ENCODE data around the gene AFF3.
"Not testable (repeated sequence)": the region's sequence is repeated elsewhere in the genome, so short reads cannot be mapped to it uniquely, and the experiment has no call there.

The AFF3 gene

DNA sequence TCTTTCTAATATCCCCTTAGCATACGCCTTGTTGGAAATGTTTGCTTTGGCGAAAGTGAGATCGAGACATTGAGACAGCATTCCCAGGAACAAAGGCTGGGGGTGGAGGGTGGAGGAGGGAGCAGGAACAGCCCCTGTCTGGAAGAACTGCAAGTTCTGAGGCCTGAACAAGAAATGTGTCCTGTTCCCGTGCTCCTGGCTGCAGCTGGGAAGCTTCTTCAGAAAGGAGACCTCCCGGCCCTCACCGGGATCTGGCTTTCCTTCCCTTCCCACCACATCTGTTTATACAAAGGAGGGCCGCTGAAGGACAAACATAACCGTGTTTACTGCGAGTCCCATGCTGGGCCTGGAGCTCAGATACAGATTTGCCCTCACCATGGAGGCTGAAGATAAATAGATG lies 35.9 kb downstream of the AFF3 start:
- DNase-seq (ENCODE audit: low spot score) = no peak

DNA sequence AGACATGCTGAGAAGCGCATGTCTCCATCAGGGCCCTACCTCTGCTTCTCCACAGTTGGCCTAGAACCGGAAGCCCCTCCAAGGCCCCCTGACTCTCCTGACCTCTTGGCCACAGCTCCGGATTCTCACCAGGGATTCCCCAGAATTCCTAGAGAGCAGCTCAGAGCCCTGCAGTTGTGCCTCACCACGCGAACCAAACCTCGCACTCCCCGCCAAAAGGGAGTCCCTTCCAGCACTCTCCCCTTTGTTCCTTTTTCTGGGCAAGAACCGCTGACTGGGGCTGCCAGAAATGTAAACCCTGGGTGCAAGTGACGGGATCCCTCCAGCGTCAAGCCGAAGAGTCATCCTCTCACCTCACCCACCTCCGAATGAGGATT lies 36.7 kb downstream of the AFF3 start:
- no peak for DNase-seq (ENCODE audit: low spot score)

- DNase-seq (ENCODE audit: low spot score) = no peak
Measured at GRCh38 chr2:100104718-100105677, 37.4 kb downstream of the AFF3 start.

DNA sequence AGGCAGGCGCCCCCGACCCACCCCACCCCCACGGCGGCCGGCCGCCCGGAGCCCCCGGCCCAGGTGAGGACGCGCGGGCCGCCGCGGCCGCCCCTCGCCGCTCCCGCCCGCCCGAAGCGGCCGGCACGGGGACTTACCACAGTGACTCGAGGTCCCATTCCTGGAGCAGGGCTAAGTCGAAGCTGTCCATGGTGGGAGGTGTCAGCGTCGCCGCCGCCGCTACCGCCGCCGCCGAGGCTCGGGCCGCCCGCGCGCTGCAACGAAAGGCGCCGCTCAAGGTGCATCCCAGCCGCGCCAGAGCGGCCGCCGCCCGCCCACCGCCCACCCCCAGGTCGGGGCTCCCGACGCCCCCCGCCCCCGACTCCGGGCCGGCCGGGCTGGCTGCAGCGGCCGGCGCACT lies 38.1 kb downstream of the AFF3 start:
- DNase-seq (ENCODE audit: low spot score) = not testable (repeated sequence)

DNA sequence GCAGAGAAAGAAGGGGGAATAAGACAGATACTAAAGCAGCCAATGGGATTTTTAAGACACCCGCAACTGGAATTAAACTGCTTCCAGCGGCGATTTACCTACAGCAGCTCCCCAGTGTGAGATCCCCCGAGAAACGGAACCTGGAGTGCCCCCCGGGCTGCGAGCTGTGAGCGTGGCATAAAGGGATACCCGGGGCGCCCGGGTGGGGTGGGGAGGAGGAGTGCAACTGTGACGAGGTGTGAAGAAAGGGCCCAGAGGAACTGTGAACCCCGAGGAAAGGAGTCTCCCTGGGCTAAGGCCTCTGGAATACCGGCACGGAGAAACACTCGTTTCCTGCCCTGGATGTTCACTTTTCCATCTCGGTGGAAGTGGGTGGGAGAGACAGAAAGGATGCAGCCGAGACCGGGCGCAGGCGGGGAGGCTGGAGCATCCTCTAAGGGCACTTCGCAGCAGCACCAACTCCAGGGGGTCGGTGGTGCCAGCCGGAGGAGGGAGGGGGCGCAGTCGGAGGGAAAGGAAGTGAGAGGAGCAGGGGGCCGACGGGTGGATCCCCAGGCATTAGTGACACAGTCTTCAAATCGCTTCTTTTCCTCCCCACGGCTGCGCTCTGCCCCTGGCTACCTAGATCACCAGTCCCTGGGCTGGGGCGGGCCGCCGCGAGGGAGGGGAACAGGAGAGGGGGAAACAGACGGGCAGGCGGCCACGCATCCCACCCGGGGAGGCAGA lies 38.7 kb downstream of the AFF3 start:
- not testable (repeated sequence) for DNase-seq (ENCODE audit: low spot score)

DNA sequence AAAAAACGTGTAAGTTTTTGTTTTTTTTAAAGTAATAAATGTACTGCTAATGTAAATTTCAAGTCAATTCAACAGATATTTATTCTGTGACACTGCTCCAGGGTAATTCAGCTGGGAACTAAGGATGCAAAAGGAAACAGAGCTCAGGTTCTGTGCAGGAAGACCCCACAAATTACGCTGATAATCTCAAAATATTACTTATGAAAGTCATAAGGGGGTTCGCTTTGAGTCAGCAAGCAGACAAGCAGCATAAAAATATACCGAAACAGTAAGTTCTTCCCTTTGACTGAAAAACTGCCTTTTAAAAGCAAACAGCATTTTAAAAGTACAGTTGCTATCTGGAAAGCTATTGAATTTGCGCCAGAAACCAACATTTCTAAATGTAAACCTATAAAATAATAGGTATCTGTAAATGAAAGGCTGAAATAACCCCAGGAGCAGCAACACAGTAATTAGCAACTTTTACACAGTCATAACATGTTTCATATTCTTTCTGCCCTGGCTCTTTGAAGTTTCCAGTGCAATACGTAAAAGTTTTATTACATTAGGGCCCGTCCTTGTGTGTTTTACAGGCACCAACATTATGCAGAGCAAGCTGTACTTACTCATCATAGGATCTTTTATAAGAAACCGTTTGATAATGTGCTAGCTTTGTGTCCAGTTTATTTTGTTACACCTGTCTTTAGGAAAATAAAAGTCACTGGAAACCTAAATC lies 39.8 kb downstream of the AFF3 start:
- not testable (repeated sequence) for DNase-seq (ENCODE audit: low spot score)

- not testable (repeated sequence) for DNase-seq (ENCODE audit: low spot score)
Measured at GRCh38 chr2:100098855-100099254, 43.5 kb downstream of the AFF3 start.

GRCh38 chr2:100097611-100098294 lies 44.6 kb downstream of the AFF3 start:
- not testable (repeated sequence) for DNase-seq (ENCODE audit: low spot score)

- DNase-seq (ENCODE audit: low spot score) = not testable (repeated sequence)
Measured at GRCh38 chr2:100095845-100096244, 46.5 kb downstream of the AFF3 start.

DNA sequence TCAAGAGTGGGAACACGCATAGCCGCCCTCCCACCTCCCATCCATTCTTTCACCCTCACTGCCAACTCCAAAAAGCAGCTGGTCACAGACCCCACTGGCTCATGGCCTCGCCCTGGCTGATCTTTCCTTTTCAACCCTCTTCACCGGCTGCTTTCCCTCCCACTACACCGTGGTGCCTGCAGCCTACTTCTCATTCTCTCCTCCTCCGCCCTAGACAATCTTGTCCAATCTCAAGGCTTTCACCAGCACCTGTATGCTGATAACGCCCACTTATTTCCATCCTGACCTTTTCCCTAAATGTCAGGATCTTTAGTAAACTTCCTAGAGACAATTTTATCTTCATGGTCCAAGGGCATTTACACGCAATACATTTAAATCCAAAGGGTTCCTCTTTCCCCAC lies 50.6 kb downstream of the AFF3 start:
- DNase-seq (ENCODE audit: low spot score) = not testable (repeated sequence)

DNA sequence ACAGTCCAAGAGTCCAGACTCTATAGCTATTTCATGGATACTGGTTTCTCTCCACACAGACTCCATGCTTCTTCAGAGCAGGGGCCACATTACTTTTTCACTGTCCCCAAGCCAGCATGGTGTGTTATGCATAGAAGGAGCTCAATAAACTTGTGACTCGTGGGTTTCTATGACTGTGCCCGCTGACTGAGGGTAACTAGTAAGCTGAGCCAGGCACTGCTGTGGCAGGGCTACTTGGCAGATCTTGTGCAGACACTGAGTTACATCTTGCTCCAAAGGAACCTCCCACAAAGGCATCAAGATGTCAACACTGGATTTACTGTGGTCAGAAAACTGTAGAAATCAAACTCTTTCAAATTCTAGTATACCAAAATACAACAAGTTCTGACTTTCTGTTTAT lies 56.6 kb downstream of the AFF3 start:
- DNase-seq (ENCODE audit: low spot score) = not testable (repeated sequence)

- DNase-seq (ENCODE audit: low spot score) = not testable (repeated sequence)
Measured at GRCh38 chr2:100083421-100084216, 58.8 kb downstream of the AFF3 start.

GRCh38 chr2:100082302-100082978 lies 60.0 kb downstream of the AFF3 start:
- DNase-seq (ENCODE audit: low spot score) = not testable (repeated sequence)

DNA sequence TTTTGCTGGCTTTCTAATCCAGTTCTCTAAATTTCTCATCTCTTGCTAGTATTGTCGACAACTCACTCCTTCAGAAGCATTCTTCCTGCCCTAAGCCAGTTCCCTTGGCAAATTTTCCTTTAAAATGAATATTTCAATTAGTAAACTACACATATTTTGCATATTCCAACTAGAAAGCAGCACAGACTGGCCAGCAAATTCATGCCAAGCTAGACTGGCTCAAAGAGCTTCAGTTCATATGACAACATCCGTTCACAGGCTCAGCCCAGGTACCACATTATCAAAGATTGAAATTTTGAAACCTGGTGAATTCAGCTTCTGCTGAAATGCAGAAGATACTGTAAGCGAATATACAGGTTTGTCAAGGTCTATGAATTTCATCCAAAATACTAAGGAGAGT lies 64.5 kb downstream of the AFF3 start:
- no peak for DNase-seq (ENCODE audit: low spot score)

- no peak for DNase-seq (ENCODE audit: low spot score)
Measured at GRCh38 chr2:100077456-100077855, 64.9 kb downstream of the AFF3 start.

GRCh38 chr2:100075532-100075931 lies 66.9 kb downstream of the AFF3 start:
- DNase-seq (ENCODE audit: low spot score) = no peak

- DNase-seq (ENCODE audit: low spot score) = no peak
Measured at GRCh38 chr2:100073110-100073509, 69.3 kb downstream of the AFF3 start.

GRCh38 chr2:100072503-100072902 lies 69.9 kb downstream of the AFF3 start:
- no peak for DNase-seq (ENCODE audit: low spot score)

GRCh38 chr2:100071335-100072043 lies 70.9 kb downstream of the AFF3 start:
- DNase-seq (ENCODE audit: low spot score) = no peak

- no peak for DNase-seq (ENCODE audit: low spot score)
Measured at GRCh38 chr2:100070078-100070477, 72.3 kb downstream of the AFF3 start.

Data from CD4-positive, alpha-beta T cell treated with Interleukin-6 at 100 ng/mL for 8 hours (primary cell).